Neural crest cell (in vitro differentiated cells): ENCODE measurements around the gene RFNG. TPM values are rescaled to one million over a fixed set of nuclear protein-coding genes. Genes with fewer than 3 reads are reported as not detected.
A peak's percentile ranks its signal among the peaks of the same experiment; 100 is the strongest.

Experiments used
- DNase-seq: peaks from one replicate; pipeline ENCODE4 v3.0.0; 2021; ENCODE audit warnings: low read depth, mixed read lengths, low spot score
- H3K27ac Mint-ChIP-seq: one replicate; pipeline ENCODE4 v1.8.0; 2021; ENCODE audit warnings: mild to moderate bottlenecking, mixed read lengths; ENCODE audit not compliant: unreplicated experiment
- H3K27me3 Mint-ChIP-seq: 2 replicates; pipeline ENCODE4 v1.8.0; 2021; ENCODE audit warnings: low read depth, mild to moderate bottlenecking, mixed read lengths
- H3K36me3 Mint-ChIP-seq: 2 replicates; pipeline ENCODE4 v1.8.0; 2021; ENCODE audit warnings: low read depth, mild to moderate bottlenecking, mixed read lengths
- H3K4me1 Mint-ChIP-seq: 2 replicates; pipeline ENCODE4 v1.8.0; 2021; ENCODE audit warnings: mixed read lengths
- H3K4me3 Mint-ChIP-seq: one replicate; pipeline ENCODE4 v1.8.0; 2021; ENCODE audit warnings: mild to moderate bottlenecking, mixed read lengths
- H3K9me3 Mint-ChIP-seq: 2 replicates; pipeline ENCODE4 v1.8.0; 2021; ENCODE audit warnings: mixed read lengths
- CTCF ChIP-seq: fragments of 200-600 bp; sonication (generic); conservative IDR thresholded peaks from 2 replicates; pipeline ENCODE4 v1.5.0; 2021; ENCODE audit warnings: antibody characterized with exemption, mild to moderate bottlenecking
- long read RNA-seq: library from polyadenylated mRNA; unstranded; transcript quantifications from one replicate; pipeline ENCODE4 v2.0.0, GENCODE V29; 2020
- total RNA-seq: library from RNA; stranded (reverse); gene quantifications from 2 replicates; pipeline ENCODE4 v1.2.1, GENCODE V29; 2021

The RFNG gene, protein sequence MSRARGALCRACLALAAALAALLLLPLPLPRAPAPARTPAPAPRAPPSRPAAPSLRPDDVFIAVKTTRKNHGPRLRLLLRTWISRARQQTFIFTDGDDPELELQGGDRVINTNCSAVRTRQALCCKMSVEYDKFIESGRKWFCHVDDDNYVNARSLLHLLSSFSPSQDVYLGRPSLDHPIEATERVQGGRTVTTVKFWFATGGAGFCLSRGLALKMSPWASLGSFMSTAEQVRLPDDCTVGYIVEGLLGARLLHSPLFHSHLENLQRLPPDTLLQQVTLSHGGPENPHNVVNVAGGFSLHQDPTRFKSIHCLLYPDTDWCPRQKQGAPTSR
- 44.5 and 46.0 TPM in 2 replicates for total RNA-seq
- long read RNA-seq, partial matches to known transcripts, result 1 of 4 reads
- long read RNA-seq, other reads (novel, unspliced or antisense), result 0 of 4 reads

DNA sequence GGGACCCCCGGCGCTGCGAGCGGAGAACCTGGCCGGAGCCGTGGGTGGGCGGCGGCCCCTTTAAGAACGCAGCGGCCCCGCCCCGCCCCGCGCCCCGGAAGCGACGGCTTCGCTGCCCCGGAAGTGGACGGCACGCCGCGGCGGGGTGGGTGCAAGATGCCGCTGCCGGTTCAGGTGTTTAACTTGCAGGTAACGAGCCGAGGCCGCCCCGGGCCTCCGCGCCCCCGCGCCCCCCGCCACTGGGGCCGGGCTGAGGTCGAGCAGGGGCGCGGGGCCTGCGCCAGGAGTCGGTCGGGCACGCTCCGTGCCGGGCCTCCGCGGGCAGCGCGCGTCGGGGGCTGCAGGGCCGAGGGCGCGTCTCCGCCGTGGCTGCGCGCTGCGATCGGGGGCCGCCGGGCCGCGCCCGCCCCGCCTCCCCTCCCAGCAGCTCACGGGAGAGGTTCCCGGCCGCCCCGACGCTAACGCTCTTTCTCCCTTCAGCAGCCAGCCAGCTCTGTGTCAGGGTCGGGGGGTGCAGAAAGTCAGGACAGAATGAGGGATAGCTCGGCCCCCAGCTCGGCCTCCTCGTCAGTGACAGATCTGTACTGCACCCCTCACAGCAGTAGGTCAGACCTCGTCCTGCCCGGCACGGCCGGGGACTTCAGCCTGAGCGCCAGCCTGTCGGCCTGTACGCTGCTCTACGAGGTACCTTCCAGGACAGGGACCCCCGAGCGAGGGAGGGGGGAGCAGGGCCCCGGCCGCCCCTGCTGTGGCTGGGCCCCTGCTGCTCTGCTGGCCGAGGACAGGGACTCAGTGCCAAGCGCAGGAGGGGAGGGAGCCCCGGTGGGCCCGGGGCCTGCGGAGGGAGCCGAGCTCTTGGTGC, at the start of gene RFNG, which contains the start of gene GPS1:
TSS of gene RFNG (minus strand) at position 36 of the 862 bp plus-strand sequence. CDS start 45 bp downstream, outside the sequence.
TSS of gene GPS1 (plus strand) at position 123 of the 862 bp plus-strand sequence. CDS start at position 157, 34 bp downstream.
- H3K4me1 Mint-ChIP-seq, result no peaks in the 10 kb centered on the region
- peak within 1 kb of the TSS; percentile 88 for H3K4me3 Mint-ChIP-seq
- H3K9me3 Mint-ChIP-seq, result no peaks in the 10 kb centered on the region
- DNase-seq, result peak; percentile 58
- H3K27ac Mint-ChIP-seq, result peak within 1 kb of the TSS; percentile 12
- TF ChIP-seq CTCF, result no peak
- H3K36me3 Mint-ChIP-seq, result peaks cover 5% of the 10 kb centered on the region
- H3K27me3 Mint-ChIP-seq, result no peaks in the 10 kb centered on the region

GRCh38 chr17:82101301-82101715, 49.7 kb upstream of the RFNG start:
- Mint-ChIP-seq H3K27me3 (peaks cover 6% of the 10 kb centered on the region), H3K4me1 (peaks cover 38% of the 10 kb centered on the region), H3K36me3 (no peaks in the 10 kb centered on the region), H3K27ac (no peak overlapping the region), H3K9me3 (no peaks in the 10 kb centered on the region), H3K4me3 (peak overlapping the region; percentile 61)
- TF ChIP-seq CTCF, result no peak
- no peak for DNase-seq

- no peak for TF ChIP-seq CTCF
- Mint-ChIP-seq H3K4me3 (peak overlapping the region; percentile 81), H3K36me3 (no peaks in the 10 kb centered on the region), H3K4me1 (peaks cover 37% of the 10 kb centered on the region), H3K27ac (no peak overlapping the region), H3K27me3 (peaks cover 3% of the 10 kb centered on the region), H3K9me3 (no peaks in the 10 kb centered on the region)
- no peak for DNase-seq
These were observed 49.1 kb upstream of the RFNG start for GRCh38 chr17:82100502-82101298.

DNA sequence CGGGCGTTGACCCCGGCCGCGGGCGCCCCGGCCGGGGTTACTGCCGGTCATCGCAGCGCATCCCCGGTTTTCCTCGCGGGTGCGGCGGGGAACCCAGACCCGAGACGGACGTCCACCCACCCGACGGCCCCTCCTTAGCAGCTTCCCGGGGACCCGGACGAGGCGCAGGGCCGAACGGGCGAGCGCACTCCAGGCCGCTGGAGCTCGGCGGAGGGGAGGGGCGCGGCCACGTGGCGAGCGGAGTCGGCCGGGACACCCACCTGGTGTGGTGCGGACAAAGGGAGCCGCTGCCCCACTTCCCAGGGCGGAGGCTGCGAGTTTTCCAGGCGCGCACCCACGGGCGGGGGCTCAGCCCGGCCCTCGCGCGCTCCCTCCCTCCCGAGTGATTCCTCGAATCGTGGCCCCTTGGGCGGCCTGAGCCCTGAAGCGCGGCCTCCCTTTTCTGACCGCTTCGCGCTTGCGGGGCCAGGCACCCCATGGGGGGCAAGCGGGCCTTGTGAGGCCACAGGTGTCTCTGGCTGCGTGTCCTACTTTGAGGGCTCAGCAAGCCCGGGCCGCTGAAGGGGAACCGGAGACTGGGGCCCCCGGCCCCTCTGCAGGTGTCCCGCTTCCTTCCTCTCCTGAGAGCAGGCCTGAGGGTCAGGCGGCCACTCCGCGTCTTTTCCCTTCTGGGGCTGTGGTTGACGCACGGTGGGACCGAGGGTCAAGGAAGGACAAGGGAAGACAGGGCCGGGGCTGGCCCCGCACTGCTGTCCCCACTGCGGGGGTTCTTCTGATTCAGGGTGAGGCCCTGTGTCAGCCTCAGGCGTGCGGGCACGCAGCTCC, 47.5 kb upstream of the RFNG start:
- Mint-ChIP-seq H3K27ac (peak overlapping the region; percentile 27), H3K4me1 (peaks cover 31% of the 10 kb centered on the region), H3K36me3 (no peaks in the 10 kb centered on the region), H3K27me3 (peaks cover 3% of the 10 kb centered on the region), H3K4me3 (peak overlapping the region; percentile 81), H3K9me3 (no peaks in the 10 kb centered on the region)
- TF ChIP-seq CTCF, result no peak
- DNase-seq, result no peak
